Muscle layer of colon (tissue), 2 donors: Measurements from ENCODE around the gene BNC2.

Source experiments
- H3K27ac ChIP-seq: one replicate; pipeline ENCODE4 v1.7.0; 2013; ENCODE audit warnings: low read depth, mild to moderate bottlenecking, low read length, moderate library complexity
- H3K27me3 ChIP-seq, 2 donors: one replicate each; pipeline ENCODE4 v1.7.0; 2013; ENCODE audit warnings: low read length in 2 of 2, mild to moderate bottlenecking in 2 of 2; ENCODE audit not compliant: insufficient read depth in 2 of 2, control insufficient read depth in 1 of 2
- H3K36me3 ChIP-seq: one replicate; pipeline ENCODE4 v1.7.0; 2013; ENCODE audit warnings: mild to moderate bottlenecking, low read length; ENCODE audit not compliant: insufficient read depth
- H3K4me1 ChIP-seq: one replicate; pipeline ENCODE4 v1.7.0; 2013; ENCODE audit warnings: mild to moderate bottlenecking, low read length; ENCODE audit not compliant: insufficient read depth
- H3K4me3 ChIP-seq, 2 donors: one replicate each; pipeline ENCODE4 v1.7.0; 2013; ENCODE audit warnings: low read length in 2 of 2, low read depth in 1 of 2, mild to moderate bottlenecking in 1 of 2, moderate library complexity in 1 of 2
- H3K9ac ChIP-seq: one replicate; pipeline ENCODE4 v1.7.0; 2013; ENCODE audit warnings: low read length
- H3K9me3 ChIP-seq: one replicate; pipeline ENCODE4 v1.7.0; 2013; ENCODE audit warnings: mild to moderate bottlenecking, low read length
- donor health status: abdominal sarcoma.
- donor health status: Adenocarcinoma of cecum.

BNC2 gene

DNA sequence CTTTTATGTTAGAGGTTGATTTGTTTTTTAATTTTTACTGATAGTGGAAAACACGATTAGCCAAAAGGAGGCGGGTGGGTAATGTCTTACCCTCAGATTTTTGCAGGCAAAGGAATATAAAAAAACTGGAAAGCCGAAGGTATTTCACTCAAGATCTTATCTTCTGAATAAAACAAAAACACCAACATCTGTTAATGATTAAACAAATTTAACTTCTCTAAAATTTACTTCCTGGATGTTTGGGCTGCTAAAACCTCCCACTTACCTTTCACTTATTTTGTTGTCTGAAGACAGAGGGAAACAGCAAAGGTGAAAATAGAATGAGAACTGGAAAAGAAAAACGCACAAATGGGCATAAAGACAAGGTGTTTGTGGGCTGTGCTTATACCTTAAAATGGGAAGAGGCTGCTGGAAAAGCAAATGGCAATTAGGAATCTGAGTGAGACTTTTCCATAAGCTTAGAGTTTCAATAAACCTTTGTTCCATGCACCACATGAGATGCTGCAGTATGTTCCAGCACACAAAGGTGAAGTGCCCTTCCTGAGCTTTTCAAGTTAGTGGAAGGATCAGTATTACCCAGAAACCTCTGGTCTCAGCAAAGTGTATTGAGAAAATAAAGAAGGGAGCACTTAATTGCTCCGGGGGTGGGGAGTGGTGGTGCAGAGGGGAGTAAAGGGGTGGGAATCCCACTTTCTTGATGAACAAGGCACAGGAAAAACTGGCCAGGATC is 298.3 kb downstream of the BNC2 start:
- no peak overlapping the region for H3K9ac ChIP-seq

DNA sequence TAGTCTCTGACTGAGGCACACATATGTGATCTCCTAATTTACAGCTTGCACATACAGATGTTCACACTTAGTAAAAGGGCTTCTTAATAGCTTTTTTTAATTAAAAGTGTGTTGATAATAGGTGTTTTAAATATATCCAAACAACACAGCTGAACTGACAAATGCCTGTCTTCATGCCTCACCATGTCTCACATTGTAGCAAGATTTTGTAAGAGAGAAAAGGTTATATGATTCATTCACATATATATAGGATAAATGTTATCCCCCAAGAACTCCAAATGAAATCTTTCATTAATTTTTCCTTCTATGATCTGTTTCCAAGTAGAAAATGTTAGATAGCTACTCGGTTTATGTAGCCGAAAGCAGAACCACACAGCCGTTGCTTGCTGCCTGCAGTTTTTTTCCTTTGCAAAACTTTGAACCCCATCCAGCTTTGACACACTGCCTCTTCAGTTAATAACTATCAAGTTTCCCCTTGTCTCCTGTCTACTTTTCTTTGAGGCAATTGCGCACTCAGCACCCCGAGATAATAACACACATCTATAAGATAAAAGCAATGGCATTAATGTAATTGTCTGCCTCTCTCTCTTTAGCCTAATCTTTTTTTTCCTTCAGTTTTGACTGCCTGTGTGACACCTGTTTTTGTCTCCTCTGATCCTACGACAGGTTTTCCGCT is 299.2 kb downstream of the BNC2 start:
- Histone ChIP-seq H3K36me3 (no peaks in the 10 kb centered on the region), H3K9me3 (no peaks in the 10 kb centered on the region), H3K4me1 (peaks cover 38% of the 10 kb centered on the region), H3K27me3 (no peaks in the 10 kb centered on the region), H3K9ac (no peak overlapping the region), H3K27ac (no peak overlapping the region), H3K4me3 (no peak overlapping the region)

More for the DNA sequence above, 298.3 kb downstream of the BNC2 start:
- H3K4me3 ChIP-seq = no peak overlapping the region
- no peaks in the 10 kb centered on the region for H3K36me3 ChIP-seq
- H3K27ac ChIP-seq = no peak overlapping the region
- no peaks in the 10 kb centered on the region for H3K9me3 ChIP-seq
- H3K27me3 ChIP-seq = no peaks in the 10 kb centered on the region
- peaks cover 39% of the 10 kb centered on the region for H3K4me1 ChIP-seq

DNA sequence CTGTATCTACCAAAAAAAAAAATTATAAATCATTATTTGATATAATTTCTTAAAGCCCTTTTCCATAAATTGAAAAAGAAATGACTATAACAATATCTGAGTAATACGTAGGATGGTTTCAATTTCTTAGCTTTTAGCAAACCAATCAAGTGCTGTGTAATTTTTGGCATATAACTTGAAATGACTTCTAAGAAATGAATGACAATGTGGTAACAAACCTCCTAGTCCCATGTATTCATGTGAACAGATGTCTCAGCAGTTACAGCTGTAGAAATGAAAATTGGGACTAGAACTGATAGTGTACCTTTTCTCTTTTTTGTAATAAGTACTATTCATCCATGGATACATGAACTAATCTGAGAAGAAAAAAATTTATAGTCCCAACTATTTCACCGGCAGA is 307.0 kb downstream of the BNC2 start:
- Histone ChIP-seq H3K4me1 (peaks cover 14% of the 10 kb centered on the region), H3K27ac (no peak overlapping the region), H3K9me3 (no peaks in the 10 kb centered on the region), H3K9ac (no peak overlapping the region), H3K36me3 (no peaks in the 10 kb centered on the region), H3K27me3 (no peaks in the 10 kb centered on the region), H3K4me3 (no peak overlapping the region)

DNA sequence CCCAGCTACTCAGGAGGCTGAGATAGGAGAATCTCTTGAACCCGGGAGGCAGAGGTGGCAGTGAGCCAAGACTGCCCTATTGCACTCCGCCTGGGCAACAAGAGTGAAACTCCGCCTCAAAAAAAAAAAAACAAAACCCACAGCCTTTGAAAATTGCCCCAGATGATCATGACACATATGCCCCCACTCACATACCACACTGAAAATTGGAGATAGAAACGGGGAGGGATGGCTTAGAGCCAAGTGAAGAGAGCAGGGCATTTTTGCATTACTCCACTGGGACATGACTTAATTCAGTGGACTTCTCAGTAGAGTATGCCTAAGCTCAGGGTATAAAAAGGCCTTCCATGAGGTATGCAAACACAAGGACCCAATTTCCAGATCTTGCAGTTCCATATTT is 309.3 kb downstream of the BNC2 start:
- Histone ChIP-seq H3K4me1 (peaks cover 14% of the 10 kb centered on the region), H3K36me3 (no peaks in the 10 kb centered on the region), H3K9me3 (no peaks in the 10 kb centered on the region), H3K27ac (no peak overlapping the region), H3K4me3 (no peak overlapping the region), H3K9ac (no peak overlapping the region), H3K27me3 (no peaks in the 10 kb centered on the region)

DNA sequence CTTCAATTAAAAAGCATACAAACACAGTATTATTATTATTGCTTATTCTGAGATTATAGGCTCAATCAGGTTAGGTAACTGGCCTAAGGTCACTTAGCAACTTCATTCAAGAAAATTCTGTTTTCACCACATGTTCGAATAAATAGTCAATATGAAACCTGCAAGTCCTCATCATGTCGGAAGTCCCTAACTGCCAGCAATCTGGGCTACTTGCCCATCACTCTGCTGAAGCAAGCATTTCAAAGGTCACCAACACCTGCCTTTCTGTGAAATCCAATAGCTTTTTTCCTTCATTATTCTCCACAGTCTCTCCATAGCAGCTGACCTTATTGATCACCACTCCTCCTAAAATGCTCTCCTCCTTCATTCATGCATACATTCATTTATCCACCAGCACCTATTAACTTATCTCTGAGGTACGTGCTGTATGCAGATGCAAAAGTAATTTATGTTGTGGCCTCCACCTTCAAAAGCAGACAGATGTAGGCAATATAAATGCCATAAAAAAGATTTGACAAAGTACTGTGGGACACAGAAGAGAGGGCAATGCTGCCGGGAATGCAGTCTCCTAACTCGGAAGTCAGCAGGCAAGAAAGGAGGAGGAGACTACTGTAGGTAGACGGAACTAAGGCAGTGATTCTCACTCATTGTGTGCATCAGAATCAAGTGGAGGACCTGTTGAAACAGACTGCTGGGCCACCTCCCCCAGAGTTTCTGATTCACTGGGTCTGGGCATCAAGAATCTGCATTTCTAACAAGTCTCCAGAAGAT is 310.9 kb downstream of the BNC2 start:
- no peak overlapping the region for H3K4me3 ChIP-seq
- H3K9me3 ChIP-seq = no peaks in the 10 kb centered on the region
- no peak overlapping the region for H3K9ac ChIP-seq
- H3K27ac ChIP-seq = no peak overlapping the region
- no peaks in the 10 kb centered on the region for H3K36me3 ChIP-seq
- no peaks in the 10 kb centered on the region for H3K27me3 ChIP-seq
- peaks cover 14% of the 10 kb centered on the region for H3K4me1 ChIP-seq

DNA sequence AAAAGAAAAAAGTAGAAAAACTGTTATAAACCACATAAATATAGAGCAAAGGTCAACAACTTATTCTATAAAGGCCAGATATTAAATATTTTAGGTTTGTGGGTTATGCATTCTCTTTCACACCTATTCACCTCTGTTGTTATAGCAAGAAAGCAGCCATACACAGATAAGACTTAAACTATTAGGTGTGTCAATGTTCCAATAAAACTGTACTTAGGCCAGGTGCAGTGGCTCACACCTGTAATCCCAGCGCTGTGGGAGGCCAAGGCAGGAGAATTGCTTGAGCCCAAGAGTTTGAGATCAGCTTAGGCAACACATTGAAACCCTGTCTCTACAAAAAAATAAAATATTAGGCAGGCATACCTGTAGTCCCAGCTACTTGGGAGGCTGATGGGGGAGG is 314.7 kb downstream of the BNC2 start:
- H3K4me3 ChIP-seq = no peak overlapping the region
- H3K27ac ChIP-seq = no peak overlapping the region
- H3K9ac ChIP-seq = no peak overlapping the region
- H3K36me3 ChIP-seq = peaks cover 11% of the 10 kb centered on the region
- no peaks in the 10 kb centered on the region for H3K27me3 ChIP-seq
- peaks cover 14% of the 10 kb centered on the region for H3K4me1 ChIP-seq
- no peaks in the 10 kb centered on the region for H3K9me3 ChIP-seq

DNA sequence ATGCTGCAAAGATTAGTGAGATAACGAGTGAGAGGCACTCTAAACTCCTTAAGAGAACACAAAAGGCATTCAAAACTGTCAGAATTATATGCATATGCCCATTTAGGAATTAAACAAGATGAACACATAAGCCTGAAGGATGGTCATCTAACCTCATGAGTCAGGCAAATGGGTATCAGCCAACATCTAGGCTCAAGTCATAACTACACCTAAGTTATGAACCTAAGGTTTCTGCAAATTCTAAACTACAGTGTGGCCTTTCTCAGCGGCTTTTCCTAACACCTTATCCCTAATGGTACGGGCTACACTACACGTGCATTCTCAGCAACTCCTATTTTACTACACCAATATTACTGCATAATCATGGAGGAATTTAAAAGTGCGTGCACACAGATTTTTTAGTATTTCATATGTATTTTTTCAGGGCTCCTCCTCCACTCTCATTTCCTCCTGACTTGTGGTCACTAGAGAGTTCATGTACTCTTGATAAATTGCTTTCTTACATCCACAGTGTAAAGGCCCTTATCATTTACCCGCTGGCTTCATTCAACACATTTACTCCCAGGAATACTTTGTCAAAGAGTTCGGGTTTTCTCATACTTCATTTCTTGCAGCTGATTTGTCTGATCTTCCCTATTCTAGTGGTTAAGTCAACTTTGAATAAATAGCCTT is 316.5 kb downstream of the BNC2 start:
- Histone ChIP-seq H3K27ac (no peak overlapping the region), H3K9ac (no peak overlapping the region), H3K9me3 (no peaks in the 10 kb centered on the region), H3K36me3 (peaks cover 16% of the 10 kb centered on the region), H3K27me3 (no peaks in the 10 kb centered on the region), H3K4me3 (no peak overlapping the region), H3K4me1 (peaks cover 2% of the 10 kb centered on the region)

DNA sequence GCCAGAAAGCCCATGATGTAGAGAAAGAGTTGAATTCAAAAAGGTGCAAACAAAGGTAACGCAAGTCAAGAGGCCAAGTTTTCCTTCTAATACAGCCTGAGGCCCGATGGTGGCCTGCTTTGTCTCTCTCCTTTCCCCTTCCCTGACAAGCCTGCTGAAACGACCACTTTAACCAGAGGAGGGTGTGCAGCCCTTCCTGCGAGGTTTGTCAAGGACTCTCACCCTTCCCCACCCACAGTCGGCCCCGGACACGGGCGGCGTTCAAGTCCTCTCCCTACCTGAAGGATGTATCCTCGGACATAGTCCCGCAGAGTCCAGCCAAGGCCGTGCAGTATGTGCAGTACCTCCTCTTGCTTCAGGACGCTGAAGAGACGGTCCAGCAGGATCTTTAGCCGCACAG is 318.2 kb downstream of the BNC2 start:
- Histone ChIP-seq H3K27ac (no peak overlapping the region), H3K27me3 (no peaks in the 10 kb centered on the region), H3K4me1 (no peaks in the 10 kb centered on the region), H3K36me3 (peaks cover 16% of the 10 kb centered on the region), H3K9ac (no peak overlapping the region), H3K4me3 (no peak overlapping the region), H3K9me3 (no peaks in the 10 kb centered on the region)

DNA sequence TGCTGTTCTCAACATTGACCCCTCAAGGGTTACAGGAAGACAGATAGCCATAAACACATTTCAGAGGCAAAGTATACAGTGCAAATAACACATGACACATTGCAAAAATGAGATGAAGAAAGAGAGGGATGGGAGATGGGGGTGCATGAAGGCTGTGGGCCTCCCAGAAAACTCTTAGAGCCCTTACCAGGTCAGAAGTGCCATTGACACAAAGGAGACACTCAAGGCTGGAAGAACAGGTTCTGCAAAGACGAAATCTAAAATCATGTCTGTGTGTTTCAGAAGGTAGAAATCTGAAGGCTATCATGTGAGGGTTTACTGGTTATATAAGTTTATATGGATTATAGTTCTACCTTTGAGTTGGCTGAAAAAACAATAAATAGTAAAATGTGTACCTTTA is 318.8 kb downstream of the BNC2 start:
- H3K27me3 ChIP-seq = no peaks in the 10 kb centered on the region
- no peaks in the 10 kb centered on the region for H3K9me3 ChIP-seq
- no peaks in the 10 kb centered on the region for H3K4me1 ChIP-seq
- H3K9ac ChIP-seq = no peak overlapping the region
- H3K4me3 ChIP-seq = no peak overlapping the region
- no peak overlapping the region for H3K27ac ChIP-seq
- peaks cover 16% of the 10 kb centered on the region for H3K36me3 ChIP-seq

DNA sequence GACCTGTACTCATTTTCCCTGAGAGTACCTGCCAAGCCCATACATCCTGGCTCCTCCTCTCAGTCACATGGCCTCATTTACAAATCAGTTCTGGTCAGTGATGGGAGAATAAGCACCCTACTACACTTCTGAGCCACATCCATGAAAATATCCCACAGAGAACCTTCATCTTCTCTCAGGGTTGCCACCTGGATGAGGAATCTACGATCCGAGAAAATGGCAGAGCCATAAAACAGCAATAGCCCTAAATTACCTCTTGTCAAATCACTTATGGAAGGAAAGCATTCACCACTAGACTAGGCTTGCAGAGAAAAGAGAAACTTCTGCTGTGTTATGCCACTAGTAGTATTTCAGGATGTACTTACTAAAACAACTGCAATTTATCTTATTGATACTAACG is 324.8 kb downstream of the BNC2 start:
- H3K27ac ChIP-seq = peak overlapping the region; percentile 32
- no peaks in the 10 kb centered on the region for H3K9me3 ChIP-seq
- peaks cover 3% of the 10 kb centered on the region for H3K36me3 ChIP-seq
- no peak overlapping the region for H3K9ac ChIP-seq
- no peaks in the 10 kb centered on the region for H3K27me3 ChIP-seq
- H3K4me1 ChIP-seq = peaks cover 37% of the 10 kb centered on the region
- no peak overlapping the region for H3K4me3 ChIP-seq

DNA sequence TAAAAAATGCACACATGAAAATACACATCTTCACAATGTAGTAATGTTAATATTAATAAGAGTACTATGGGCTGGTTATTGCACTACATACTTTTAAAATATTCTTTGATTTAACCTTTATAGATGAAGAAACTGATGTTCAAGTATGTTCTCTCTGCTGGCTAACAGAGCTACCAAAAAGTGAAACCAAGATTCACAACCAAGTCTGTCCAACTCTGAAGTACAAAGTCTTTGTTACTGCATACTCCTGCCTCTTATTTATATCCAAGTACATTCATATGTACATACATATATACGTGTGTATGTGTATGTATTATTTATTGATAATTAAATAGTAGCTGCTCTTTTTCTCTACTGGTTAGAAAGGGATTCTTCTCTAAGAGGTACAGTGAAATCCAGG is 325.6 kb downstream of the BNC2 start:
- Histone ChIP-seq H3K4me3 (no peak overlapping the region), H3K36me3 (no peaks in the 10 kb centered on the region), H3K4me1 (peaks cover 37% of the 10 kb centered on the region), H3K27ac (peak overlapping the region; percentile 32), H3K9ac (no peak overlapping the region), H3K9me3 (no peaks in the 10 kb centered on the region), H3K27me3 (no peaks in the 10 kb centered on the region)
